Measurements from ENCODE around the gene TRAM2.
"Not testable (repeated sequence)": the region's sequence is repeated elsewhere in the genome, so short reads cannot be mapped to it uniquely, and the experiment has no call there.

Gene TRAM2

DNA sequence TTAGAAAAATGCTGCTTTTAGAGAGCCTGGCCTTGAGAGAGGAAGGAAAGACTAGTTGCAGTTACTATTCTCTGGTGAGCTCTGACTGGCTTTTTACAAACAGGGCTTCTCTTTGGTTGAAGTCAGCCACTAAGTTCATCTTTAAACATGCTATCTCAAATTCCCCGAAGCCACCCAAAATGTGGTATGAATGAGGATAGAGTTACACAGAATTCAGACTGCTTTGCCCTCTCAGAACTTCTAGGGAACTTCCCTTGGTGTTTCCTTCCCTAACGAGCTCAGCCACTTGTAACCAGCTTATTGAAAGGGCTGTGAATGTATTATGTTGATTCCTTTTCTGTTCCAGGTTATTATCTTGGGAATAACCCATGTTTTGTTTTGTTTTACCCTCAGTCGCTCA lies 83.2 kb downstream of the TRAM2 start:
- no peak for DNase-seq (ENCODE audit: low read depth in 3 of 3)

DNA sequence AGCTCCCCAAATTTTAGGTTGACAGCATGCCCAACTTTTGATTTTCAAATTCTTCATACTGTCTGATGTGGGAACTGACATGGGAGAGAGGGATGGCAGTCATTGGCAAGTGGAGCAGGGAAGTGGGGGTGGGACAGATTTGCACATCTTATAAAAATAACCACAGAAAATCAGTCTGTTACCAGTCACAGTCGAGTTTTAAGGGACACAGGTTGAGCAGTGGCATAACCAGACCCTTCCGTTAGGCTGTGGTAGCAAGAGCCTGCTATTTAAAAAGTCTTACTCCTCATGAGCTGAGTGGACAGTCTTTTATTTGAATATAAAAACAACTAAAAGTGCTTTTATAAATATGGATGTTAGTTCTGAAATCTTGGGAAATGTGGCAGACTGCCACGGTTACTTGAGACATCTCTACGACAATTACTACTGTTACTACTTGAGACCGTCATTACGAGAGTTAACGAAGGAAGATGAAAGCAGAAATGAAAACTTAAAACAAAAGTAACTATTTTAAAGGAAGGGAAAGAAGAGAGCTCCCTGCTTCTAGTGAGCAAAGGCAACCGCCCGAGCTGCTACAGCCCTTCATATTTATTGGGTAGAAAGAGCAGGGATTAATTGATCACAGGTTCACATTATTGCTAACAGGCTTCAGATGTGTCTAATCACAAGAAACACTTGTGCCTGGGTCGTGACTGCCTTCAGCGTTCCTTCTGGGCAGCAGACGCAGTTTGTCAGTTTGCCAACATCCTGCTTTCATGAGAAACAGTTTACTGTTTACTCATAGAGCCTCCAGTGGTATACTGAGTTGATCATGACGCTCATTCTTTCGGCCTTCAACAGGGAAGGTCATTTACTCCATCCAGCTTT lies 85.4 kb downstream of the TRAM2 start:
- DNase-seq (ENCODE audit: low read depth in 3 of 3), result no peak

DNA sequence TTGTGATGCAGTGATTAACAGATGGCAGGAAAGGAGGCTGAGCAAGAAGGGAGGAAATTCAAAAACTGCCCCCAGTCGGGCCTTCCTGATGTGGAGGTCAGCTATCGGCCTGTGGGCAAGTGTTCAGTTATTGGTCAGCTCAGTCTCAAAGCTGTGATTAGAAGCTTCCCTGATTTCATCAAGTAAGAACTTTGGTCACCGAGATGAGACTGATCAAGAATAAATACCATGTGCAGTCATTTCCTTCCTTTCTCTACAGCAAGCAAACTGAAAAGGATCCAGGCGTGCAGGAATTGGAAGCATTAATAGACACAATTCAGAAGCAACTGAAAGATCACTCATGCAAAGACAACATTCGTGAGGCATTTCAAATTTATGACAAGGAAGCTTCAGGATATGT lies 87.0 kb downstream of the TRAM2 start:
- DNase-seq (ENCODE audit: low read depth in 3 of 3), result no peak

DNA sequence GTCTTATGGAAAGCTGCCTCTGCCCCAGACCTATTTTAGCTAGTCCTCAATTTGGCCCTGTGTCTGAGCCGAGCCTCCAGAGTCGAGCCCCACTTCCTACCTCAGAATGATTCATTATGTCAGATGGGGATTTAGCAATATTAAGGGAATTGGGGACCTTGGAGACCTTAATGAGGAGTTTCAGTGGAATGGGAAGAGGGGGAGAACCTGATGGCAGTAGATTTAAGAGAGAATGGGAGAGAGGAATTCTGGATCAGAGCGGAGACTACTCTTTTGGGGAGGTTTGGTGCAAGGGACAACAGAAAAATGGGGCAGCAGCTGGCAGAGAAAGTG lies 93.2 kb downstream of the TRAM2 start:
- no peak for DNase-seq (ENCODE audit: low read depth in 3 of 3)

DNA sequence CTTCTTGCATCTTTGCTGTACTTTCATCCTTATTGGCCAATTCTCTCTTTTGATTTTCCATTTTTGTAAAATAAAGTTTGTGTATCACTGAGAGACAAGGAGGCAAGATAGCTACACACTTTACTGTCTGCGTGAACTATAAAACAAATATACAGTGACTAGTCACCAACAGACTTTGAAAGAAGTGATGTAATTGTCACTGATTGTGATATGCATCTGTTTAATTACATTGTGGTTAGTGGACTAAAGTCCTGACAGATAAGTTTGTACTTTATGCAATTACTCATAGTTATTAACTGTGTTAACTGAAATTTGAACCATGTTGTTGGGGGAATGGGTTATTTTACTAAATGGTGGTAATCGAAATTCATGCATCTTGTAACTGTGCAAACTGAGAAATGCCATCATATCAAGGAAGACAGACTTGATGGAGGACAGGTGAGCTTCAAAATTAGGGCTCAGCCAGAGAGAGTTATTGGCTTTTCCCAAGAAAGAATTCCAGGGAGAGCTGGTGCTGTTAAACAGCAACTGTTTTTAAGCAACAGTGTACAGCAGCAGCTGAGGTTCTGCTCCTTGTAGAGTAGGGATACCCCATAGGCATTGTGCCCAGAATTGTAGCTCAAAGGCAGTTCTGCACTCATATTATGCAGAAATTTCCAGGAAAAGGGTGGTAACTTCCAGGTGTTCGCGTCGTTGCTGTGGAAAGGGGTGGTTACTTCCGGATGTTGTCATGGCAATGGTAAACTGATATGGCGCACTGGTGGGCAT lies 93.8 kb downstream of the TRAM2 start:
- no peak for DNase-seq (ENCODE audit: low read depth in 3 of 3)

DNA sequence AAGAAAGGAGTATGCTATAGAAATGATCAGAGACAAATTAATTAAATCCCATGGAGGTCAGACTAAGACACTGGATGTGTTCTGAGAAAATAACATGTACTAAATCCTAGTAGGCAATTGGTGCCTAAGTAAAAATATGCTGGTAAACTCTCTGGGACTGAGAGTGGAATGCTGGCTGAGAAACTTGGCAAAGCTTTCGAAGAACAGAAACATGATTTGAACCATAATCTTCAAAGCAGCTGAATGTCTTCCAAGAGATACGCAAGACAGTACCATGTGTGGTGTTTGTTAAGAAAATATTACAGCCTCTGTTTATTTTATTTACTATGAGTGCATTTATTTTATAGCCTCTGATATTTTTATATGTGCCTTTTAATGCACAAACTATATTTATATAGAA lies 101.6 kb downstream of the TRAM2 start:
- no peak for DNase-seq (ENCODE audit: low read depth in 3 of 3)

DNA sequence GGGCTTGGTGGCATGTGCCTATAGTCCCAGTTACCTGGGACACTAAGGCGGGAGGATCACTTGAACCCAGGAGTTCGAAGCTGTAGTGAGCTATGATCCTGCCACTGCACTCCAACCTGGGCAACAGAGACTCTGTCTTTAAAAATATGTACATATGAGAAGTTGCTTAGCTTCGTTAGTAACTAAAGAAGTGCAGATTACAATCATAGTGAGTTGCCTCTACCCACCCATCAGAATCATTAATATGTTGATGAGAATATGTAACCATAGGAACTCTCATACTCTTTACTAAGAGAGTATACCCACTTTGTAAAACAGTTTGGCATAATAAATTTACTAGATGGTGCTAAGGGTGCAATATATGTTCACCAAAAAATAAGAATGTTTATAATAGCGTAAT lies 102.7 kb downstream of the TRAM2 start:
- DNase-seq (ENCODE audit: low read depth in 3 of 3), result no peak

DNA sequence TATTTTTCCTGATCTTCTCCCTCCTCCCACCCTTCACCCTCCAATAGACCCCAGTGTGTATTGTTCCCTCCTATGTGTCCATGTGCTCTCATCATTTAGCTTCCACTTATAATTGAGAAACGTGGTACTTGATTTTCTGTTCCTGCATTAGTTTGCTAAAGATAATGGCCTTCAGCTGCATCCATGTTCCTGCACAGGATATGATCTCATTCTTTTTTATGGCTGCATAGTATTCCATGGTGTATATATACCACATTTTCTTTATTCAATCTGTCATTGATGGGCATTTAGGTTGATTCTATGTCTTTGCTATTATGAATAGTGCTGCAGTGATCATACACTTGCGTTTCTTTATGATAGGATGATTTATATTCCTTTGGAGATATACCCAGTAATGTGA lies 115.7 kb downstream of the TRAM2 start:
- not testable (repeated sequence) for DNase-seq (ENCODE audit: low read depth in 3 of 3)

DNA sequence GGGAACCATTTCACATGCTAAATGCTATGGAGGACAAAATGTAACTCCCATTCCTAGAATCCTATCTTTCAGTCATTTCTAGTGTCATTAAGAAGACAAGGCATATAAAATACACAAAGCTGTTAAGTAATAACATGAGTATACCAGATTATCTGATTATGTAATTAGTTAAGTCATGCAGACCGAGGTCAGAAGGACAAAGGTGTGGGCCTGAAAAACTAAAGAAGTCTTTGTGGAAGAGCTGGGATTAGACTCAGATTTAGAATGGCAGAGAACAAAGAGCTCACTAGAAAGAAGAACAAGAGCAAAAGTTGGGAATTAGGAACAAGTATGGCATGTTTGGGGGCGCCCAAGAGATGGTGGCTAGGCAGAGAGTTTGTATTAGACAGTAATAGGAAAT lies 119.8 kb downstream of the TRAM2 start:
- no peak for DNase-seq (ENCODE audit: low read depth in 3 of 3)

DNA sequence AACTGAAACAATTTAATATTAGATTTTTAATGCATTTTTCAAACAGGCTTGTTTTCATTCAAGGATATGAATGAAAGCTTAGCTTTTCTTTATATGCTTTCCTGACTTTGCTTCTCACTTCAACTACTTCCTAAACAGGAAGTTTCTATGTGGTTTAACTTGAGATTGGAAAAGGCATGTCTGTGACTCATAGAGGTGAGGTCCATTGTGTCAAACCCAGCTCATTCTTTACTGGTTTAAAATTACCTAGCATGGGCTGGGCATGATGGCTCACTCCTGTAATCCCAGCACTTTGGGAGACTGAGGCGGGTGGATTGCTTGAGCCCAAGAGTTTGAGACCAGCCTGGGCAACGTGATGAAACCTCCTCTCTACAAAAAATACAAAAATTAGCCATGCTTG lies 122.3 kb downstream of the TRAM2 start:
- no peak for DNase-seq (ENCODE audit: low read depth in 3 of 3)

Measured in stimulated activated CD4-positive, alpha-beta T cell treated with anti-CD3 and anti-CD28 coated beads, TNF-alpha, amount 100 ng/mL, for 4 hours (primary cell).